Activated CD4-positive, alpha-beta T cell treated with anti-CD3 and anti-CD28 coated beads for 1 hour (primary cell): ENCODE data around the gene SPATS2L.
"Not testable (repeated sequence)": the region's sequence is repeated elsewhere in the genome, so short reads cannot be mapped to it uniquely, and the experiment has no call there.

ENCODE experiments used
- DNase-seq: peaks from one replicate; pipeline ENCODE4 v3.0.0-alpha.2; 2020

SPATS2L gene

DNA sequence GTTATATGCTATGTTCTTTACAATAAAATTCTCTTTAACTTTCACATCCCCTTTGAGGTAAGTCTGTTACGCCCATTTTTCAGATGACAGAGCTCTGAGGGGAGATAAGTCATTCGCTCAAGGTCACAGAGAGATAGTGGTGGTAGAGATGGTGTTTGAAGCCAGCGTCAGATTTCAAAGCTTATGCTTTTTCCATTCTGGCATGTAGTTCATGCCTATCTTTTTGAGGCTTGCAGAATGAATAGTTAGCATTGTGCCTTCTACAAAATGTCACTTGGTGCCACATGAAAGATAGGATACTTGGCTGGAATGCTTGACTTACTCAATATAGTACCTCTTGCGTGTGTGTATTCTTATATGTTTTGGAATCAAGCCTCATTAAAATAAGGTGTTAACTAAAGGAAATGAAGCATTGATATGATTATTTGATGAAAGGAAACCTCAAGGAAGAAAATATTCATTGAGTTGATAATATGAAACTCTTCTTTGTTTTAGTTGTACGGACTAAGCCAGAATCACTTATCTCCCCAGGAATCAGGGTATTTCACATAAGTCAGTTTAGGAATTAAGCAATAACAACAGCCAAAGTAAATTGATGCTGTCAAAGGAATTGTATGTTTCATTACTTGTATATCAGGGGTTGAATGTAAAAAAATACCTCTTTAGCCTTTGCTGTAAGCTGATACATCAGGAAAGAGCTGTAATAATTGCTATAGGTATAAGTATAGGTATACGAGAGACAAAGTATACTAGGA lies 15.5 kb downstream of the SPATS2L start:
- no peak for DNase-seq

DNA sequence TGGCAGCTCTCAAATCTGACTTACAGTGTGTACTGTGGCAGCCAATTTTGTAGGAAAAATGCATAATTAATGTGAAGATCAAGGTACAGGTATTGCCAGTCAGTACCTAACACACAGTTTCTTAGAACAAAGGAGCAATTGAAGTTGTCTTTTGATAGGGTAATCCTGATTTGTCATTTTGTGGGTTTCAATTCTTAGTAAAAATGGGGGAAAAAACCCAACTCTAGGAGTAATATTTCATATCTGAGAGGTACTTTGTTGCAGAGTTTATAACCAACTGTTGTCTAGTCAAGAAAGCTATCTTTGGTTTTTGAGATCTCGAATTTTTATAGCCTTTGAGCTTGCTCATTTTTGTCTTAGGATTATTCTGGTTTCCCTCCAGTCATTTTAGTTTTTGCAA lies 16.1 kb downstream of the SPATS2L start:
- no peak for DNase-seq

DNA sequence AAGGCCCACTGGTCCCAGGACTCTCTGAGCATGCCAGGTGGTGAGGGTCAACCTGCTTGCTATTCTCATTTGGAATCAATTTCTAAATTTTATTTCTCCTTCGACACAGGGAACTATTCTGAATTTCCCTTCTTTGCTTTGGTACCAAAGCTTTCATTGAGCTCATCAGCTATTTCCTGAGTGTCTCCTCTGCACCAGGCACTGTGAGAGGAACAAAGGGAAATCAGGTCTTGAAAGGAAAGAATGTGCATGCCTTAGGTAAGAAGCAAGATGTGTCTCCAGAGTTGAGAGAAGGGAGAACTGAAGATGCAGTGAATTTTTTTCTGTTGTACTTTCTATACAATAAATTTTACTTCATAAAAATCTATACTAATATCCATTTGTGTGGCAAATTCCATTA lies 17.9 kb downstream of the SPATS2L start:
- no peak for DNase-seq

DNA sequence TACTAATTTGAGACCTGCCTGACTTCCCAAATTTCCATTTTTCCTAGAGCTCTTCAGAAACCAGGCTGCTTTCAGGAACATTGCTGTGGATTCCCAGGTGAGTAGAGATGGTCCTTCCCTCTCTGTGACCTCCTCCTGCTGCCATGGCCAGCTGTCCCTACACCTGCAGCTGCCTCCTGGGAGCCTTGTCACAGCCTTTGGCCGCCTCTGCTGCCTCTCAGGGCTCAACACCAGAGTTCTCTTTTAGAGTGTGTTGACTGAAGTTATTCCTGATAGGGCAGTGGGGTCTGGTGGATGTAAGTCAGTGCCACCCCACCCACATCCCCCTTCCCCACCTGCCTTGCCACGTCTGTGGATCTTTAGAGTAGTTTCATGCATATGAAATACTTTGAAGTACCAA lies 22.9 kb downstream of the SPATS2L start:
- no peak for DNase-seq

DNA sequence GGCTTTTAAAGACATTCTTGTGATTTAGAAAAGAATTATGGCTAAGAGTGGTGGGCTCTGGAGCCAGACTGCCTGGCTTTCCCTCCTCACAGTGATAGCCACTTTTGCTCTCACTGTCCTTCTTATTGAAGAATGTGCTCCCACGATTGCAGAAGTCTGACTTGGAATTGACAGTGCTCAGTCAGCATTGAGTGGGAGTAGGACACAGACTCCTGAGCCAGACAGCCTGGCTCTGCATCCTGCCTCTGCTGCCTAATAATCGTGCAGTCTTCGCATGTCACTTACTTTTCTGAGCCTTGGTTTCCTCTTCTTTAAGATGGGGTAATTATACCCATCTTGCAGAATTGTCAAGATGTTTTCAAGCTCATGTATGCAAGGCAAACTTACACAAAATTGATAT lies 23.3 kb downstream of the SPATS2L start:
- no peak for DNase-seq

DNA sequence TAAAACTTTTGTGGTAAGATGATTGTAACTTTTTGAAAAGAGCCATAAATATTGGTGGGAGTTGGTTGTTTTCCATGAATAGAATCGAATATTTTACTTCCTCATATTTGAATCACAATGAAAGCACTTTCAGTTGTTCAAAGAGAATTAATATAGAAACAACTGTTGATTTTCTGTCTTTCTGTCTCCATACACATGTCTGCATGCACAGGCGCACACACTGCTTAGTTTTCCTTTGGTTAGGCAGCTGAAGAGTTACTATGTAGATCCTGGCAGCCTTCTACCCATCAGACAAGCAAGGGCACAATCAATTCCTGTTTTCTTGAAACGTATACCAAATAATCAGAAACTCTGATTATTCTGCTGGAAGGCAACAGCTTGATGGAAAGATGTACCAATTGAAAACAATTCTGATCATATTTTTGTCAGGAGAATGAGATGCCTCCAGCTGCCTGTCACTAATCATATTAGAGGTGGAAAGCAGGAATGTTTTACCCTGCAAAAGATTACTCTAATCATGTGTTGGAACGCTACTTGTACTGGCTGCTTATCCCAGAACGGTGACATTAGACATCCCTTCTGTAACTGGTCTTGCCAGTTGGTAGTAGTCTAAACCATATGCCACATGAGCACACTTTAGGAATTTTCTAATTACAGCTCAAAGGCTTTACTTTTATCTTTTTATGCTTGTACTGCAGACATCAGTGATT lies 24.0 kb downstream of the SPATS2L start:
- no peak for DNase-seq

DNA sequence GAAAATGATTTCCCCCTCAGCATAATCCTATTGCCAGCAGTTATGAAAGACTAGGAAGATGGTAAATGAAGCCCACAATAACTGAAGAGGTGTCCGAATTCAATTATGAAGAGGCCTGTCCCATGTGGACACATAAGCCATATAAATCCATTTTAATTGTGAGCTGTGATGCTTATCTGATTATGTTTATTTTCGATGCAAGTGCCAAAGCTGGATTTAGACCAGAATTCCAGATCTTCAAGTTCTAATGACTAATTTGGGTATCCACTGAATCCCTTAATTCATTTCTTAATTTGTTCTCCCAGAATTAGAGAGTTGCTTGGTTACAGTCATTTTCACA lies 24.5 kb downstream of the SPATS2L start:
- no peak for DNase-seq

DNA sequence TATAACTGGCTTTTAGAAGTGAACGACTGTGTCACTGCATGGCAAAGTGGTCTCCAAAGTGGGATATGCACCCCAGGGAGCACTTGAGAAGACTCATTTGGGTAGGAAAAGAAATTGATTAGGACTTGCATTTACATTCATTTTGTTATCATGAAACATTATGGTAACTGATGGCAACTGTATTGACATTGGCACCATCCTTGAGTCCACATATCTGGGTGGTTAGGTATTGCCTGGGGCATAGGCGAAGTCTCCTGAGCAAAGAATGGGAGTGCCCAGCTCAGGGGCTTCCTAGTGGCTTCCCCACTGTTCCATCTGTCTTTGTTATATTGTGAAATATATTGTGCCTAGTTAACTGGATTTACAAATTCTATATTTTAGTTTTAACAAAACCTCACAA lies 29.2 kb downstream of the SPATS2L start:
- no peak for DNase-seq

DNA sequence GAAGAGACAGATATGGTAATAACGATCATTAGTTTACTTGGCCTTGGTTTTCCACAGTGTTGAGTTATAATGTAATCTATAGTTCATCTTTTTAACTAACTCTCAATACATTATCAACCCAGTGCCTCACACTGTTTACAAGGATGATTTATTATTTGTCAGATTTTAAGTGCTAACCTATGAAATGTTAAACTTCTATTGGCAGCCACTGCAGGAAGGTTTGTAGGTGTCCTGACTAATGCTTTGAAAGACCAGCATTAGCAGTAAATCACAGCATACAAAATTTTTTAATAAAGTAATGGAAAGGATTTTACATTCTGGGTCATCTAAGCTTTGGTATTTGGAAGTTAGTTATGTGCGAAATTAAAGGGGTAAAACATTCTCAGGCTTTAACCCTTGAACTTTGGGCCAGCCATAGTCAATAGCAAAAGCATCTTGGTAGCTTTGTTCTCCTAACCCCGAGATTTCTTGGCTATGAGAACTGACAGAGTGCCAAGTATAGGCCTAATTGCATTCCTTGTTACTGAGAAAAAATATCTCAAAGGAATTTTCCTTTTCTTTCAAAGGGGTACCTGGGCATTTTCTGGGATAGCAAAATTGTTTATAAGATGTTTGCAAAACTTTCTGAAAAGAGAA lies 30.6 kb downstream of the SPATS2L start:
- DNase-seq = no peak

DNA sequence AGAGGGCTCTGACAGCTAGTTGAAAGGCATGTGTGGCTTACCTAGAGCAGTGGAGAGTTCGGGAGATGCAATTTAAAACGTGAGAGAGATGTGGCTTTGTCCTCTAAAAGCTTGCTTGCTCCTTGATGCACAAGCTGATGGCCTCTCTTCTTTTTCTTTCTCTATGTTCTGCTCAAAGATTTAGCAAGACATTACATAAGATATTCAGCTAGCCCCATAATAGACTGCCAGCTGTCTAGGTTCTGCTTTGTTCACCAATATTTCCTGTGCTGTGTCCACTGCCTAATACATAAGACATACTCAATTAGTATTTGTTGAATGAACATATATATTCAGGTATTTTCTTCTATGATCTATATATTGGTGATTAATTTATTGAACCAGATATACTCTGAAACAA lies 31.1 kb downstream of the SPATS2L start:
- DNase-seq = no peak

DNA sequence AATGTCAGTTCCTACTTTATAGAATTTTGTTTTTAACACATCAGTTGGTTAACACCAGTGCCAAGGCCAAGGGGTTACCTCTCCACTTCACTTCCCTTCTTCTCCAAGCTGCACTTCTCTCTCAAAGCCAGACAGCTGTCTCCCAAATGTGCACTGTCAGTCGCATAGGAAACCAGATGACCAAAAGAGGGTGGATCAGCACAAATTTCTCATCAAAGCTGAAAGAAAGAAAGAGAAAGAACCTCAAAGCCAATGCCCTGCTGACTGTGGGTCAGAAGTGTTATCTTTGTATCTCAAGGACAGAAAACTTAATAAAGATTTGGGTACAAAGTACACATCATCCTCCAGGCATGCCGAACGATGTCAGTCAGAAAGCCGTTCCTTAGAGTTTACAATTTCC lies 32.2 kb downstream of the SPATS2L start:
- DNase-seq = no peak

DNA sequence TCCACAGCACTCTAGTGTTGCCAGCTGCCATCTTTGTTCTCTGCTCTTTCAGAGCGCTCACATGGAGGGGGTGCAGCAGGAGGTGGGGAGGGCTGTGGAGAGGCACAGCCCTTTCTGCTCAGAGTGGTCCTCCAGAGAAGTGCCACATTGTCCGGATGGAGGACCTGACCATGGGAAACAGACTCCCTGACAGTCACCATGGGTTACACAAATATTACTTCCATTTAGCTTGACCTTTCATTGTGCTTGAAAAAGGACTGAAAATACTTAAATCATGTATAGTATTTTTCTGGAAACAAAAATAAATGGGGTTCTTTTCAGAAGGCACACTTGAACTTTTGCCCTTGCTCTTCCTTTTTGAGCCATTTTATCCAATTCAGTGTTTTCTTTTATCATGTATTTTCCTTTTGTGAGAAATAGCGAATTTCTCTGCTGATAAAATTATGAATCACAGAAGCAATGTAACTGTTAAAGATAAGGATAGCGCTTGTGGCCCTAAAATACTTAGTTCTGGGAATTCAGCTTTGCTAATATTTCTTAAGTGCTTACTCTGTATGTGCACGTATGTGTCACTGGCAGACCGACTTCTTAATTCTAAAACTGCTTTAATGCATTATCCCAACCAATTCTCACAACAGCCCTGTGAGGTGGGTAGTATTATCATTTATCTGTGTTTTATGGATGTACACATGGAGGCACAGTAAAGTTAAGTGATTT lies 34.2 kb downstream of the SPATS2L start:
- DNase-seq = no peak

DNA sequence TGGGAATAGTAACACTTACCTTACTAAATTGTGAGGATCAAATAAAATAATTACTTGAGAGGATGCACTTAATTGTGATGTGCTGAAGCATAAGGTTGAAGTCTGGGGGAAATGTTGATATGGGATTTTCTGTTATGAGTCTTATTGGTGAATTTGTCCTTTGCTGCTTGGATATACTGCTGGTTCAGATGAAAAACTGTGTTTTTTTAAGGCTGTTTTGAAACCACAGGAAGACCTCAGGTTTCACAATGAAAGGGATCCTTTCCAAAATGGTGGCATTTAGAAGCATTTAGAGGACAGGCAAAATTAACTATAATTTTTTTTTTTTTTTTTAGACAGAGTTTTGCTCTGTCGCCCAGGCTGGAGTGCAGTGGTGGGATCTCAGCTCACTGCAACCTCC lies 34.9 kb downstream of the SPATS2L start:
- DNase-seq = no peak

DNA sequence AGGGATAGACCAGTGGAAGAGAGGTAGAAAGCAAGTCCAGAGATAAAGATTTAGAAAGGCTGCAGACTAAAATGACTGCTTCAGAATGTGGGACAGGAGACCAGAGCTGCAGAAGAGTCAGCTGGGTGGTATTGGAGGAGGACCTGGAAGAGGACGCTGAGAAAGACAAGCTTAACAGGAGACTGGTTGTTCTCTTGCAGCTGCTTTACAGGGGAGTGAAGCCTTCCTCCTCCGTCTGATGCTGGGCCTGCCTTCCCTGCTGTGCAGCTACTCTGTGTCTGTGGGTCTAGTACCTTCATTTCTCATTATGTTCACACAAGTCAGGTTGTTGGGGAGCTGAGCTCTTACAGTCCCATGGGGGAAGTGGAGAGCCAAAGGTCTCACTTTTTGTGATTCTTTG lies 35.7 kb downstream of the SPATS2L start:
- no peak for DNase-seq

DNA sequence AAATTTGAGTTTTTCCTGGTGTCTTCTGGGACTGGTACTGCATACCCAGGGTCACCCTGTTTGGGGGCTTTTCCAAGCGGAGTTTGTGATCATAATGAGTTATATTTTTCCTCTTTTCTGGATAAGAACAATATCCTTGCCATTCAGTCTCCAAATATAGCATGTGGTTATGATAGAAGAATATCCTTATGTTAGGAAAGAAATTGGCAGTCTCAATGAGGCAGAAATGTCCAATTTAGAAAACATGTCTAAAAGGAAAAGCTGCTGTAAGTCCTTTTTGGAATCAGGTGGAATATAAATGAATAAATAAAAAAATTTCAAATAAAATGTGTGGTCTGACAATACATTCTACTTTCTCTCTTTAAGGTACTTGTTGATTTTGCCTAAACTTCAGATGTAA lies 36.2 kb downstream of the SPATS2L start:
- no peak for DNase-seq

DNA sequence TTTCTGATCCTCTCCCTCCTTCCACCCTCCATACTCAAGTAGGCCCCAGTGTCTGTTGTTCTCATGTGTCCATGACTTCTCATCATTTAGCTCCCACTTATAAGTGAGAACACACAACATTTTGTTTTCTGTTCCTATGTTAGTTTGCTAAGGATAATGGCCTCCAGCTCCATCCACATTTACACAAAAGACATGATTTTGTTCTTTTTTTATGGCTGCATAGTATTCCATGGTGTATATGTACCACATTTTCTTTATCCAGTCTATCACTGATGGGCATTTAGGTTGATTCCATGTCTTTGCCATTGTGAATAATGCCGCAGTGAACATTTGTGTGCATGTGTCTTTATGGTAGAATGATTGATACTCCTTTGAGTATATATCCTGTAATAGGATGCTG lies 37.7 kb downstream of the SPATS2L start:
- not testable (repeated sequence) for DNase-seq

DNA sequence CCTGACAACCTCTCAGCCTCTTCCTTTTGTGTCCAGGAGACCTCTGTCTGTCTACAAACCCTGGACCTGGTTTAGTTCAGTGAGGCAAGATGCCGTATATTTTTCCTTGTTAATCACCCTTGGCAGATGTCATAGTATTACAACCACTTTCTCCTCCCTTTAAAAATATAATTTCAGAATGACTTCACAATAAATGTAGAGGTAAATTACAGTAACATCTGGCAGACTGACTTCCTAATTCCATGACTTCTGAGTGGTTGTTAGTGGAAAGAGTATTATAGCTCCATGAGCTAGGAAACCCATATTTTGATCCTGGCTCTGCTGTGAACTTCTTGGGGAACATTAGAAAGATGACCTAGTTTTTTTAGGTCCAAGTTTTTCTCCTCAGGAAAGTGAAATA lies 39.5 kb downstream of the SPATS2L start:
- DNase-seq = no peak

DNA sequence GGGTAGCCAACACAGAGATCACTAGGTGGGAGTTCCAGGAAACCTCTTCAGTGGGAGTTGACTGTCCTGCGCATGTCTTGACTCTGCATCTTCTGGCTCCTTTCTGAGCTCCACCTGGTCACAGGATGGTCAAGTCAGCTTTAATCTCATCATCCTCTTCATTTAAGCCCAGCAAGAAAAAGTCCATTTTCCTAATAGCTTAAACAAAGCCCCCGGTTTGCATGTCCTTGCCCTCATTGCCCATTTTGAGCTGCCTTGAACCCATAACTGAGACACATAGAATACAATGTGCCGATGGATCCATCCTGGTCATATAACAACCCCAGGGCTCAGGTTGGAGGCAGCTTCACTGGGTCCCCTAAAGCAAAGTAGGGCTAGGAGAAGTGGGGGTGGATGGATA lies 40.8 kb downstream of the SPATS2L start:
- DNase-seq = no peak

DNA sequence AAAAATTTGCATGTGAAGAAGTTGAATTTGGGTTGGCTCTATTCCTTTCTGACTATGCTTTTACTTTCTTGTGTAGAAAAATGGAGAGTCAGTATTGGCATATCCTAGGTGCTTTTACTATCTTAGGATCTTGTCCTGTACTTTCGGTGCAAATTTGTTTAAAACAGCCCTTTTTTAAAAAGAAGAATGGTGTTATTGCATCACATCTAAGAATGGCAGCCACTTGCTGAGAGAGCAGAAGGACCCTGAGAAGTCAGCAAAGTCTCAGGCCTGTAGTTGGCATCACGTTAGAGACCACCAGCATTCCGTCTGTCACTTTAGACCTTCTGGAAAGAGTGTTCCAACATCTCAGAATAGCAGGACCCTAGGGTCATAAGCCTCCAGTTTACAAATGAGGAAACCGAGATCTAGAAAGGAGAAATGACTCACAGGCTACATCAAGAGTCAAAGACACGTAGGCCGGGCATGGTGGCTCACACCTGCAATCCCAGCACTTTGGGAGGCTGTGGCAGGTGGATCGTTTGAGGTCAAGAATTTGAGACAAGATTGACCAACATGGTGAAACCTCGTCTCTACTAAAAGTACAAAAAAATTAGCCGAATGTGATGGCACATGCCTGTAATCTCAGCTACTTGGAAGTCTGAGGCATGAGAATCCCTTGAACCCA lies 42.5 kb downstream of the SPATS2L start:
- no peak for DNase-seq

DNA sequence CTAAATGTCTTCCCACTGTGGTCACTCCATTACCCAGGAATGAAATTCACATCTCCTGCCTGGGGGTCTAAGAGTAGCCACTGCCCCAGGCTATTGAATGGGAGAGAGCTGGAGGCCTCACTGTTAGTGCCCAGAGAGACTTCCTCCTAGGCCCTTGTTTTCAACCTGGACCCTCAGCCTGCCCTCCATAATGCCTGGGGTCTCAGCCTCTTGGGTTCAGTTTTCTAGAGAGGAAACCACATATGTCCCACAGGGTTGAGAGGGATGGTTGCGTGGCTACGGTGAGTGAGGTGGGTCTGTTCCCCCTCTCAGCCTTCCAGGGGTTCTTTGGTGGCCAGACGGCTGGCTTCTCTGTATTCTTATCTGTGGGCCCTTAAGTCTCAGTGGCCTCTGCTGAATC lies 43.4 kb downstream of the SPATS2L start:
- no peak for DNase-seq

DNA sequence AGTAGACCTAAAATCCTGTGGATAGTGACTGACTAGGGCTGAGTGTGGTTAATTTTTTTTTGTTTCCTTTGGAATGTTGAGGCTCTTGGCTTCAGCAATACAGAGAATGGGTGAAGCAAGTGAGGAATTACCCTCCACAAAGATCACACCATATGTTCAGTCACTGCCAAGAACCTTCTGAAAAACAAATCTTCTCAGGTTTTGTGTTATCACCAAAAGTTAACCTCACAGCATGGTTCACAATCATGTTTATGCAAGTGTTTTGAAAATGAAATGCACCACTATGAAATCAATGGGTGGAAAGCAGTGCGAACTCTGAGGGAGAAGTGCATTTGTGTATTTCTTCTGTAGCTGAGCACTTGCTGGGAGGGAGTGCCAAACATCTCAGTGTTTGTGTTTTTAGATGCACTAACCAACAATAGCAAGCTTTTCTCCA lies 44.4 kb downstream of the SPATS2L start:
- DNase-seq = no peak

DNA sequence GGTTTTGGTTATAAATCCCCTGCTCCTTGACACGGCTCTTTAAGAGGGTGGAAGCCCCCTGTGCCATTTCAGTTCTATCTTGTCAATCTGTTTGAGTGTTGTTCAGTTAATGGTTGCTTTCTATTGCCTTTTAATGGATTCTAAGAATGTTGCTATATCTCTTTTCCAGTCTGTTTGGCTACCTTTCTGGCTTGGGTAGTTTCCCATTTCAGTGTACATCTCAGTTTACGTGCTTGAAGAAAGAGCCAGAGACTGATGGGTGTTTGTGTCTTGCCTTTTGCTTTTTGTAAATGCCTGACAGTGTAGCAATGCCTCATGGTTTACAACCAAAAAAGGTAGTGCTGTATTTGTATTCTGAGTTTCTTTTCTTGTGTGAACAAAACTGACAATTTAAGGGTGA lies 45.3 kb downstream of the SPATS2L start:
- no peak for DNase-seq

DNA sequence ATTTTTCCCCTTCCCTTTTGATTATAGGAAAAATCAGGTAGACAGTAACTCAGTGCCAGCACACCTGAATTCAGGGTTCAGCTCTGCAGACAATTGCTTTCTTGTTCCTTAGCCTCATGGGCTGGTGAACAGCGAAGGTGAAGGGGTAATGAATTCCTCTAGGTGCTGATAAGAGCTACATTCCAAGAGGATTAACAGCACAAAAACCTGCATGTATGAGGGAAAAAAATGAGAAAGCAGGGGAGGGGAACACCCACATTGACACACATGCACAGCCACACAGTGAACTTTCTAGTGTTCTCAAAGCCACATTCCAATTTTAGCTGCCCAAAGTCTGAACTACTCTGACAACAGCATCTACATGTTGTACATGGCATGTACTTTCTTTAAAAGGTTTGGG lies 46.1 kb downstream of the SPATS2L start:
- DNase-seq = no peak
